GM12873 (cell line): ENCODE measurements around the gene BCL11B.

ENCODE experiments used
- TF ChIP-seq, protein P1 (sequence below): IDR thresholded peaks from 2 replicates; pipeline ENCODE4 v1.5.1; 2012; ENCODE audit warnings: low read depth, mild to moderate bottlenecking, moderate library complexity, low read length, control low read depth; ENCODE audit not compliant: insufficient read depth; ENCODE audit errors: missing control alignments

Gene BCL11B

GRCh38 chr14:99173086-99173485 lies 98.9 kb downstream of the BCL11B start:
- TF ChIP-seq, protein P1, sequence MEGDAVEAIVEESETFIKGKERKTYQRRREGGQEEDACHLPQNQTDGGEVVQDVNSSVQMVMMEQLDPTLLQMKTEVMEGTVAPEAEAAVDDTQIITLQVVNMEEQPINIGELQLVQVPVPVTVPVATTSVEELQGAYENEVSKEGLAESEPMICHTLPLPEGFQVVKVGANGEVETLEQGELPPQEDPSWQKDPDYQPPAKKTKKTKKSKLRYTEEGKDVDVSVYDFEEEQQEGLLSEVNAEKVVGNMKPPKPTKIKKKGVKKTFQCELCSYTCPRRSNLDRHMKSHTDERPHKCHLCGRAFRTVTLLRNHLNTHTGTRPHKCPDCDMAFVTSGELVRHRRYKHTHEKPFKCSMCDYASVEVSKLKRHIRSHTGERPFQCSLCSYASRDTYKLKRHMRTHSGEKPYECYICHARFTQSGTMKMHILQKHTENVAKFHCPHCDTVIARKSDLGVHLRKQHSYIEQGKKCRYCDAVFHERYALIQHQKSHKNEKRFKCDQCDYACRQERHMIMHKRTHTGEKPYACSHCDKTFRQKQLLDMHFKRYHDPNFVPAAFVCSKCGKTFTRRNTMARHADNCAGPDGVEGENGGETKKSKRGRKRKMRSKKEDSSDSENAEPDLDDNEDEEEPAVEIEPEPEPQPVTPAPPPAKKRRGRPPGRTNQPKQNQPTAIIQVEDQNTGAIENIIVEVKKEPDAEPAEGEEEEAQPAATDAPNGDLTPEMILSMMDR, result no peak

GRCh38 chr14:99171396-99171795 lies 100.6 kb downstream of the BCL11B start:
- TF ChIP-seq, protein P1, result no peak

- TF ChIP-seq, protein P1, result no peak
These were observed 102.1 kb downstream of the BCL11B start for GRCh38 chr14:99169776-99170356.

DNA sequence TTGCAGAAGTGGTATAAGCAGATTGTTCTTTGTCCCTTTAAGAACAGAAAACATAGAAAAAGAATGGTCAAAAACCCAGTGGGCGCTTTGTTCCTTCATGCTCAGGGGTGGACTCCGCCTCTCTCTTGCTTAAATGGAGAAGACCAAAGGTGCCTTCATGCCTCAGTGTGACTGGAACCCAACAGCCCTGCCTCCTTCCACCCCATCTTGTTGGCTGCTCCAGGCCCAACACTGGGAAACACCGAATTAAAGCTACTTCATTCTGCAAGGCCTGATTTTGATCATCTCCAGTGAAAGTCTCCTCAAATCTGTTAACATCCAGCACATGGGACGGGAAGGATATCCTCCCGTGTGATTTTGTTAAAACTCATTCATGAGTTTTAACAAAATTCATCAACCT lies 103.7 kb downstream of the BCL11B start:
- TF ChIP-seq, protein P1, result no peak

GRCh38 chr14:99166506-99166905 lies 105.5 kb downstream of the BCL11B start:
- TF ChIP-seq, protein P1, result no peak

- TF ChIP-seq, protein P1, result no peak
These were observed 107.3 kb downstream of the BCL11B start for GRCh38 chr14:99164712-99165111.

GRCh38 chr14:99163446-99163845 lies 108.6 kb downstream of the BCL11B start:
- TF ChIP-seq, protein P1, result no peak
